ENCODE data around the gene RIMS4.
A peak's percentile ranks its signal among the peaks of the same experiment; 100 is the strongest.
"Not testable (repeated sequence)": the region's sequence is repeated elsewhere in the genome, so short reads cannot be mapped to it uniquely, and the experiment has no call there.

The RIMS4 gene

DNA sequence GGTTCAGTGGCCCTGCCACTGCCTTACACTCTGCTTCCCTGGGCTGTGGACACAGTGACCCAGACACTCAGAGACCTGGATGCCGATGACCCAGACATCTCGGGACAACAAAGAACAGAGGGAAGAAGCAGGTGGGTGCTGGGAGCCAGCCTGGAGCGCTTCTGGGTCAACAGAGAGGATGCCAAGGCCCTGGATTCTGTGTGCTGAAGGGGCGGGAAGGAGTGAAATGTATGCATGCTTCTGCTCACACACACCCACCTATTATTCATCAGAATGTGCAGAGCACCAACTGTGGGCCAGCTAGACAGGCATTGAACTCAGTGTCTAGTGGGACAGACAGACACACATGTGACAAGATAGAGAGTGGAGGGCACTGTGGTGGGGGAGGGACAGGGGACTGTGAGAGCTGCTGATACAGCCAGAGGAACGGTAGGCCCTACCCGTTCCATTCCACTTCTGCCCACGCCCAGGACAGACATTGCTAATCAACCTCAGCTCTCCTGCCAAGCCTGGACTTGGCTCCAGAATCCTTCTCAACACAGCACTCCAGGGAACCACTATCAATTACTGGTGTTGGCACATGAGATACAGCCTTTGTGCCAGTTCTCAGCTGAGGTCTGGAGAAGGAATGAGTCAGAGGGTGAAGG is 44.5 kb downstream of the RIMS4 start:
- no peak overlapping the region for H3K4me3 ChIP-seq (ENCODE audit: low read depth, low read length)

DNA sequence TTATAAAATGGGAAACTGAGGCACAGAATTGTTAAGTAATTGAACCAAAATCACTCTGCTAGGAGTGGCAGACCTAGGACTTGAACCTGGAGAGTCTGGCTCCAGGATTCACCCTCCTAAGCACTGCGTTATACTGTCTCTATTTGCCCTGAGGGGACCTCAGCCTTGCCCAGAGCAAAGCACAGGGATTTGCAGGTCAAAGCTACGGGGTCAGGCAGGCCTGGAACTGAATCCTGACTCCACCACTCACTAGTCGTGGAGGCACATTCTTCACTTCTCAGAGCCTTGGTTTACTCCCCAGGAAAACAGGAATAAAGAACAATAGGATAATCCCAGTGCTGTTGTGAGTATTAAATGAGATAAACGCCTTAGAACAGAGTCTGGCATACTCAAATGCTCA is 45.3 kb downstream of the RIMS4 start:
- no peak overlapping the region for H3K4me3 ChIP-seq (ENCODE audit: low read depth, low read length)

DNA sequence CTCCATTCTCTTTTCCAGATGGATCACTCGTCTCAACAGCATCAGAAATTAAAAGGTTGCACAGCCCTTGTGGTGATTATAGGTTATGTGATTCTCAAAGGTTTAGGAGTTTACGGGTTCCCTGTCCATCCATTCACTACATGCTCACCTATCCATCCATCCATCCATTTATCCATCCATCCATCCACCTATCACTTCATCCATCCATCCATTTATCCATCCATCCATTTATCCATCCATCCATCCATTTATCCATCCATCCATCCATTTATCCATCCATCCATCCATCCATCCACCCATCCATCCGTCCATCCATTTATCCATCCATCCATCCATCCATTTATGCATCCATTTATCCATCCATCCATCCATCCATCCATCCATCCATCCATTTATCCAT is 46.5 kb downstream of the RIMS4 start:
- not testable (repeated sequence) for H3K4me3 ChIP-seq (ENCODE audit: low read depth, low read length)

DNA sequence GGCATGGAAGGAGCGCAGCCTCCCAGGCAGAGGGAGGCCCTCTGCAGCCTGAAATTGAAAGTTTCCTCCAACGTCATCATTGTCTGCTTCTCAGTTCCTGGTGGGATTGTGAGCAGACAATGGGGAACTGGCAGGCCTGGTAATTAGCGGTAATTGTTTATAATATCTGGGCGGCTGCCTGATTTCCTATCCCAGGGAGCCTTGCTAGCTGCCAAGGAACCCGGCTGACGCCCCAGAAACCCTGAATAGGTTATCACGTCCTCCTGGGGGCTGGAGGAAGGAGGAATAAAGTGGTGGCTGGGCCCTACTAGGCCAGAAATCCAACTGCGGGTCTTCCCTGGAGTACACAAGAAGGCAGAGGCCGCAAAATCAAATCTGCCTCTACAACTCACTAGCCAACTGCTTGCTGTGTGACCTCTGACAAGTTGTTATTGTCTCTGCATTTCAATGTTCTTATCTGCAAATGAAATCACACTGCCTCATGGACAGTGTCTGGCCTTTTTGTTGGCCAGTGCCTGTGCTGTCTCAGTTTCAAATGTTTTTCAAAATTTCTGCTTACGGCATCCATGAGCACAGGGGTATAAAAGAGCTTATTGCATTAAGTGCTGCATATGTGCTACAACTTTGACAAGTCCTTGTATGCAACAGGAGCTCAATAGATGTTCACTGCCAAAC is 47.7 kb downstream of the RIMS4 start:
- H3K4me3 ChIP-seq (ENCODE audit: low read depth, low read length), result no peak overlapping the region

DNA sequence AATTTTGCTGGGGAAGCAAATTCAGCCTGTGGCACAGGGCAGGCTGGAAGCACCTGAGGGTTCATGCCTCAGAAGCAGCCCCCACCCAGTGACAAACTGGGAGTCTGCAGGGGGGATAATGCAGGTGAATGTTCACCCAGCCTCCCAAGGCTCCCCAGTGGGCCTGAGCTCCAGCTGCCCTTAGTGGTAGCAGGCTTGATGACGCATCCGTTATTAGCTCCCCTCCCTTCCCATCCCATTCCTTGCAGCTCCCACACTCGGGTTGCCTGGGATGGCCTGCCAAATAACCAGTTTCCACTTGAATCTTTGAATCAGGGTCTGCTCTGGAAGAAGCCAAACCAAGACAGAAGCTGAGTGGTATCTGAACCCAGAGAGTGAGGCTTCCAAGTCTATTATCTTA is 48.9 kb downstream of the RIMS4 start:
- H3K4me3 ChIP-seq (ENCODE audit: low read depth, low read length), result no peak overlapping the region

DNA sequence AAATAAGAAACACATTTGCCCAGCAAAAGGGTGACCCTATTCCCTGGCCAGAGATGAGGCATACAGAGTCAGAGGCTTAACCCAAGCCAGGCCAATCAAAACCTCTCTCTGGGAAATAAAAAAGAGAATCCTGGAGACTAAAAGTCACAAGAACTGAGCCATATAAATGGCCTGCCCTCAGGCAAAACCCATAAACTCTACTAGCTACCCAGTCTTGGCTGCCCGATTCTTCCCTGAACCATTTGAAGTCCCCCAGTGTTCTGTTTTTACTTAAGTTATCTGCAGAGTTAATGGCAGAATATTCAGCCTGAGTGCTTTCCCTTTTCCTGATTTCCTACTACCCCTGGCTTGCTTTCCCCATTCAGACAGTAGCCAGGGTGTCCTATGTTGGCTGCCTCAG is 50.8 kb downstream of the RIMS4 start:
- no peak overlapping the region for H3K4me3 ChIP-seq (ENCODE audit: low read depth, low read length)

DNA sequence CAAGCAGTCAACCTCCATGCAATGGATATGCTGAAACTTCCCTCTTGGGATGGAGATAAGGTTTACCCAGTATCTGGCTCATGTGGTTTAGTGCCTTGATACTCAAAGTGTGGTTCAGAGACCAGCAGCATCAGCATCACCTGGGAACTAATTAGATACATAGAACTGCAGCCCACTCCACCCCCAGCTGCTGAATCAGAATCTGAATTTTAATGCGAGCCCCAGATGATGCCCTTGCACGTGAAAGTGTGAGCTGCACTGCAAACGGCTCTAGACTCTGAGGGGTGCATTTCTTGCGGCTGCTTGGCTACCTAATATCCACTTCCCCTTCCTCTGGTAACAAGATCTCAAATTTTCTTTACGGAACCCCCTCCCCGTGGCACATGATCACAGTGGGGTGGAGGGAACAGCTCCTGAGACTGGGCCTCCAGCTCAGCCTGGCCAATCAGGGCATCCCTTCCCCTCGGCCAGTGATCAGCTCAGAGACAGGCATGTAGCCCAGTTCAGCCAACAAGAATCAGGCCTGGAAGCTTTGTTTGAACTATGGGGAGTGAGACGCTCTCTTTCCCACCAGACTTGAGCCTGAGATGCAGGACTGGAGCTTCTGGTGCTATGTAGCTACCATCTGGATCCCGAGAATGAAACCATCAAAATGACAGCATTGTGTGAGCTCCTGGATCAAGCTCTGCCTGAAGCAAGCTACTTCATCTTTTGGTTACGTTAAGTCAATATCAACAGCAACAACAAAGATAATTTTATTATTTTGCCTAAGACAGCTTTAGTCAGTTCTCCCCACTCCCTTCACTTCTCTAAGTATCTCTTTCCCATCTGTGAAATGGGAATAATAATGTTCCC is 51.9 kb downstream of the RIMS4 start:
- H3K4me3 ChIP-seq (ENCODE audit: low read depth, low read length), result no peak overlapping the region

DNA sequence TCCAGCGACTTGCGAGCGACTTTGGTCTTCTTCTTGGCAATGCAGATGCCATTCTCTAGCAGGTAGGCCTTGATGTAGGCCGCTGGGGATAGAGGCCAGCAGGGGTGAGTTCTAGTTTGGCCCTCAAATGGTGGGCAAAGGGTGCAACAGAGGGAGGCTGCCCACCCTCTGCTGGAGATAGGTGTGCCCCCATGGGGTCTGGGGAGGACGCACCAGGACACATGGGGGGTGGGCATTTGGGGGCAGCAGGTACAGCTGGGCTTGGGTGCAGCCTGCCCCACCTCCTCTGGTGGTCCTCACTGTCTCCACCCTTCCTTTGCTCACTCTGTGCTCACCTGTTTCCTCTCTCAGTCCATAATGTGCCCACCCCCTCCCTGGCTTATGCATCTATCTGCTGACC is 53.4 kb downstream of the RIMS4 start:
- no peak overlapping the region for H3K4me3 ChIP-seq (ENCODE audit: low read depth, low read length)

DNA sequence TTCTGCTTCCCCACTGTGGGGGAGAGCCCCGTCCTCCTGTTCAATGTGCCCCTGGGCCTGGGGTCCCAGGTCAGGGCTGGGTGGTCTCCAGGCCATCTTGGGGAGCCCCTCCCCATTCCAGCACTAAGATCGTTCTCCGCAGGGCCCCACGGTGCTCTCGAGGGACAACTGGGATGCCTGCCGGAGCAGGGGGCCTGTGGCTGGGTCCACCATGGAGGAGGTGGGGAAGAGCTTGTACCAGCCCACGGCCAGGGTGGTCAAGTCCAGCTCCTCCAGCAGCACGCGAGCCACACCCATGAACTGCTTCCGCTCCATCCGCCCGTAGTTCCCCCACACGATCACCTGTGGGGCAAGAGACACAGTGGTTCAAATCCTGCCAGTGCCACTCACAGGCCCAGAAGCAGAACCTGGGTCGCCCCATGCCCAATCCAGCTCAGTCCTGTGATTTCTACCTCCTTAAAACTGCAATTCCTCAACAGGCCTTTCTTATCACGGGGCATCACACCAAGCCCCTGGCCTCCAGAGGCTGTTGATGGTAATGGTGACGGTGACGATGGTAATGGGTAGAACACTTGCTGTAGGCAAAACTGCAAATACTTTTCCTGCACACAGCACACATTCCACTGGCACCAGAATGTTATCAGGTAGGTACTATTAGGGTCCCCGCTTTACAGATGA is 54.2 kb downstream of the RIMS4 start:
- no peak overlapping the region for H3K4me3 ChIP-seq (ENCODE audit: low read depth, low read length)

DNA sequence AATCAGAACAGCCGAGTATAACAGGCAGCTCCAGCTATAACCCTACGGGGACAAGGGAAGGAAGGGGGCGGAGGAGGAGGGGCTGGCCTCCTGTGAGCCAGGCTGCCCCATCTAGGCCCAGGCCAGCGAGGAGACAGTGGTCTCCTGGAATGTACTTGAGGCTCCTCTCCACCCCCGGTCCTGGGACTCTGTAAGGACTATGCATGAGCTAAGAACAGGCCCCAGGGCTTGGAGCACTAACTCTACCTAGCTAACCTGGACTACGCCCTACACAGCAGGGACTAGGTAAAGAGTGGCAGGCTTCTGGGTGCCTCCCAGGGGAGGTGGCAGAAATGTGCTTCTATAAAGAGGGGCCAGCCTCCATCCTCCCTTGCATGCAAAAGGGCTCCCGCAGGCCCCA is 55.8 kb downstream of the RIMS4 start:
- H3K4me3 ChIP-seq (ENCODE audit: low read depth, low read length), result no peak overlapping the region

DNA sequence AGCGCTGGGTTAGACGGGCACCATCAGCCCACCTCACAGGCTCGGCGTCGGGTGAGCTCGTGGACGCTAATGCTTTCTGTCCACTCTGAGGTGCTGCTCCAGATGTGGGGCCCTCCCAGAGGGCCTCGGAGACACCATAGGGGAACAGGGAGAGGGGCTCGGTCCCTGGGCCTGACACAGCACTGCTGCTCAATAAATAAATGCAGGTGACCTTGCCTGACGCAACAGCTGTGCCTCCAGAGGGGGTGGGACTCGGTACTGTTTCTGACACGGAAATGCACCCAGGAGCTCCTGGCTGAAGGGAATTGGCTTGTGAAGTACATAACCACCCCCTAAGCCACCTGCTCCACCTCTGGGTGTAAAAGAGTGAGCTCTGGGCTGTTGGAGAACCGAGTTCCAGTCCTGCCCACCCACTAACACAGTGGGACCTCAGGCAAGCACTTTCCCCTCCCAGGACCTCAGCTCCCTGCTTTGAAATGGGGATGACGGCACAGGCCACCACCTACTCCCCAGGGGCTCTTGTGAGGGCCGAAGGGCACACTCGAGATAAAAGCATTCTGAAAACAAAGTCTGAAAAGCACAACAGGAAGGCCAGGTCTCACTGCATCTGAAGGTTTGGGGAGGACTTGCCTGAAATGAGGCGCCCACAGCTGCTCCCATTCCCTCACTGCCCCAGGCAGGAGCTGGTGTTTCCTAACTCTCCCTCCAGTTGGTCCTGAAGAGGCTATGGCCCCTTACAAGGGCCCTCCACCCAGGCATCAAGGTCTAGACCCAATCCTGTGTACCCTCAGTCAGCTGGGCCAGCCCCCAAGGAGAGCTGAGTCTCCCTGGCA is 58.0 kb downstream of the RIMS4 start:
- no peak overlapping the region for H3K4me3 ChIP-seq (ENCODE audit: low read depth, low read length)

DNA sequence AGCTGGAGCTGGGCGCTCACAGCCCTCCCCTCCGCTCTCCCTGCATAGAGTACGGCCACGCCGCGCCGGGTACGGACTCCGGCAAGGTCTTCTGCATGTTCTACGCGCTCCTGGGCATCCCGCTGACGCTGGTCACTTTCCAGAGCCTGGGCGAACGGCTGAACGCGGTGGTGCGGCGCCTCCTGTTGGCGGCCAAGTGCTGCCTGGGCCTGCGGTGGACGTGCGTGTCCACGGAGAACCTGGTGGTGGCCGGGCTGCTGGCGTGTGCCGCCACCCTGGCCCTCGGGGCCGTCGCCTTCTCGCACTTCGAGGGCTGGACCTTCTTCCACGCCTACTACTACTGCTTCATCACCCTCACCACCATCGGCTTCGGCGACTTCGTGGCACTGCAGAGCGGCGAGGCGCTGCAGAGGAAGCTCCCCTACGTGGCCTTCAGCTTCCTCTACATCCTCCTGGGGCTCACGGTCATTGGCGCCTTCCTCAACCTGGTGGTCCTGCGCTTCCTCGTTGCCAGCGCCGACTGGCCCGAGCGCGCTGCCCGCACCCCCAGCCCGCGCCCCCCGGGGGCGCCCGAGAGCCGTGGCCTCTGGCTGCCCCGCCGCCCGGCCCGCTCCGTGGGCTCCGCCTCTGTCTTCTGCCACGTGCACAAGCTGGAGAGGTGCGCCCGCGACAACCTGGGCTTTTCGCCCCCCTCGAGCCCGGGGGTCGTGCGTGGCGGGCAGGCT is 60.1 kb downstream of the RIMS4 start:
- H3K4me3 ChIP-seq (ENCODE audit: low read depth, low read length), result no peak overlapping the region

DNA sequence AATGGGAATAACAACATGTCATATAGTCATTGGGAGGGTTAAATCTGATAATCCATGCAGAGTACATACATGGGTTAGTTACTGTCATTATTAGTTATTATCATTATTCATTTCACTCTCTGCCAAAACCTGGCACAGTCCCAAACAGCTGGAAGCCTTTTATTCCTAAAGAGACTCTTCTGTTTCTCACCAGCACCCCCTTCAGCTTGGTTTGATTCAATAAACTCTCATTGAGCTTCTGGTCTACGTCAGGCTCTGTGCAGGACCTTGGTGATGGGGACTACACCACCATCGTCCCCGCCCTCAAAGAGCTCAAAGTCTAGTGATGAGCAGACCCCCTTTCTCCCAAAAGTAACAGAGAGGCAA is 62.4 kb downstream of the RIMS4 start:
- no peak overlapping the region for H3K4me3 ChIP-seq (ENCODE audit: low read depth, low read length)

DNA sequence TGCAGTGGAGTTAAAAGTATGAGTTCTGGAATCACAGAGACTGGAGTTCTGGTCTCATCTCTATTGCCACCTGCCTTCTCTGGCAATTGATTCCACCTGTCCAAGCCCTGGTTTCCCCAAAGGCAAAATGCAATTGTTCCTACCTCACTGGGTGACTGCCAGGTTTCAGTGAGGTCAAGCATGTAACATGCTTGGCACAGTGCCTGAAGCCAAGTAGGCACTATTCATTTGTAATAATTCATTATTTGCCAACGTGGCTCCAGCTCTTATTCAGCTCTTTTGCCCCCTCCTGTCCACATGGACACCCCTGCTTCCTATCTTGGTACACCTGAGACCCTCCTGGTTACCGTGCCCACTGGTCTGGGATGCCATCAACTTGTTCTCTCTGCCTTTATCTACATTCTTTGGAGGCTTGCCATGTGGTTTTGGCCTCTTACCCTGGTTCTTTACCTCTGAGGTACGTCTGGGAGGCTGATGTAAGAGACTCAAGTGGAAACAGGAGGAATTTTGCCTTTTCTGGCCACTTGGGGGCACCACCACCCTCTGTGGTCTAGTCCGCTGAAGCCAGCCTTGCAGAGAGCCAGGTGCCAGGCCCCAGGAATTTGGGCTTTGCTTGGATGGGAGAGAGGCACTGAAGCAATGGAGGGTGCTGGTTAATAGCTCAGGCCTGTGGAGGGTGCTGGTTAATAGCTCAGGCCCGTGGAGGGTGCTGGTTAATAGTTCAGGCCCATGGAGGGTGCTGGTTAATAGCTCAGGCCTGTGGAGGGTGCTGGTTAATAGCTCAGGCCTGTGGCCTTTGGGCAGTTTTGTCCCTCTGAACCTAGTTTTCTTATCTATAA is 63.0 kb downstream of the RIMS4 start:
- H3K4me3 ChIP-seq (ENCODE audit: low read depth, low read length), result no peak overlapping the region

DNA sequence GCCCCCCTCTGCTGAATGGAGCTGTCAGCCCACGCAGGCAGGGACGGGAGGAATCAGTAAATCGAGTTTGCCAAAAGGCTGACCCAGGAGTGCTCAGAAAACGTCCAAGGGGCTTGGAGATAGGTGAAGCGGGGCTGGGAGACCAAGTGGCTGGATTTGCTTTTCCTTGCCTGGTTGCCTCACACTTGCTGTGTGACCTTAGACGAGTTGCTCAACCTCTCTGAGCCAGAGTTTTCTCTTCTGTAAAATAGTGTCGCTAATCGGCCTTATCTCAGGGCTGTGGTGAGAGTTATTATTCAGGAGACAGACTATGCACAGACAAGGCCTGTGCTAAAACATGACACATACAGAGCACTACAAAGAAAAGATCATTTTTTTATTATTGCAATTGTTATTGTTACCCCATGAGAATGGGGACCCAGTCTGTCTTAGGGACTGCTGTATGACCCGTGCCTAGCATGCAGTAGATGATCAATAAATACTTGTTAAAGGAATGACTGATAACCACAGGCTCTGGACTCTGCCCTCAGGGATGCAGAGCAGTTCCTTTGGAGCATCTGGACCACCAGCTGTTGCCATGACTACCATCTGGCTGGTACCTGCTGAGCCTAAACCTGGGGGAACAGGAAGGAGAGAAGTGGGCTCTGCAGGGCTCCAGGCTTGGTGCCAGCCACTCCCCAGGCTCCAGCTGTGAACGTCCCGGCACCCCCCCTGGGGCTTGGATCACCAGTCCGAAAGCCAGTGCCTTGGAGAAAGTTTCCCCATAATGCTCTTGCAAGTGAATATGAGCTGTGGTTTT is 63.8 kb downstream of the RIMS4 start:
- H3K4me3 ChIP-seq (ENCODE audit: low read depth, low read length), result peak overlapping the region; percentile 51

DNA sequence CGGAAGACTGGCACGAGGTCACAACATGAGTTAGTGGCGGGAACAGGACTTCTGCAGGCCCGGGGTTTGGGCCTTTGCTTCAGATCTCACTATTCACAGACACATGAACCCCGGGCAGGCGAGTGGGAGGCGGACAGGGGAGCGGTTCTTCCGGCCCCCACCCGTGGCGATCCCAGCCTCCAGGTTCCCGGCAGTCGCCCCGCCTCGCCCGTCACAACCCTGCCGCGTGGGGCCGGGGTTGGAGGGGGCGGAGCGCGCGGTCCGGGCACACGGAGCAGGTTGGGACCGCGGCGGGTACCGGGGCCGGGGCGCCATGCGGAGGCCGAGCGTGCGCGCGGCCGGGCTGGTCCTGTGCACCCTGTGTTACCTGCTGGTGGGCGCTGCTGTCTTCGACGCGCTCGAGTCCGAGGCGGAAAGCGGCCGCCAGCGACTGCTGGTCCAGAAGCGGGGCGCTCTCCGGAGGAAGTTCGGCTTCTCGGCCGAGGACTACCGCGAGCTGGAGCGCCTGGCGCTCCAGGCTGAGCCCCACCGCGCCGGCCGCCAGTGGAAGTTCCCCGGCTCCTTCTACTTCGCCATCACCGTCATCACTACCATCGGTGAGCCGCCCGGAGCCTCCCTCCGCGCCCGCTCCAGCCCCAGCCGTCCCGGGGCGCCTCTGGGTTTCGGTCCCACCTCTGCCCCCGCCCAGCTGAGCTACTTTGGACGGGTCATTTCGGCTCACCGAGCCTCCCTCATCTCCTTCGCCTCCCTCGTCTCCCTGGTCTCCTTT is 64.6 kb downstream of the RIMS4 start, which contains the start of gene KCNK15:
KCNK15 (plus strand) TSS at position 268 of the 769 bp plus-strand sequence; CDS start at position 314, 46 bp downstream.
- peak within 1 kb of the TSS; percentile 51 for H3K4me3 ChIP-seq (ENCODE audit: low read depth, low read length)

DNA sequence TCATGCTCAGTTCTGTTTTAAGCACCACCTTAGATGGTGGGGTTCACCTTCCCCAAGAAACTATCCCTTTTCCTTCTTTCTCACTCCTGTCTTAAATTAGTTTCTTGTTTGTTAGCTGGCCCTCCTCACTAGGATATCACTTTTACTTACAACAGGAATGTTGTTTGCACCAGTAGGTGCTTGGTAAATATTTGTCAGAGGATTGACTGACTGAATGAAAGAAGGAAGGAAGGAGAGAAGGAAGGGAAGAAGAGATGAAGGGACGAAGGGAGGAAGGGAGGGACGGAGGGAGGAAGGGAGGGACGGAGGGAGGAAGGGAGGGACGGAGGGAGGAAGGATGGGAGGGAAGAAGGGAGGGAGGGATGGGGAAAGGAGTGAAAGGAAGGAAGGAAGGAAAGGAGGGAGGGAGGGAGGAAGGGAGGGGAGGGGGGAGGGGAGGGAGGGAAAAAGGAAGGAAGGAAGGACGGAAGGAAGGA is 65.2 kb downstream of the RIMS4 start:
- H3K4me3 ChIP-seq (ENCODE audit: low read depth, low read length), result no peak overlapping the region

All from iPS-11a (cell line).